GM18861 (cell line): ENCODE results near the gene CTNND1.
A peak's percentile ranks its signal among the peaks of the same experiment; 100 is the strongest.
"Not testable (repeated sequence)": the region's sequence is repeated elsewhere in the genome, so short reads cannot be mapped to it uniquely, and the experiment has no call there.

ENCODE experiments used
- ATAC-seq: cut with Tn5 transposase; IDR thresholded peaks from one replicate; pipeline ENCODE4 v1.9.1; 2021; ENCODE audit not compliant: unreplicated experiment

The CTNND1 gene, protein sequence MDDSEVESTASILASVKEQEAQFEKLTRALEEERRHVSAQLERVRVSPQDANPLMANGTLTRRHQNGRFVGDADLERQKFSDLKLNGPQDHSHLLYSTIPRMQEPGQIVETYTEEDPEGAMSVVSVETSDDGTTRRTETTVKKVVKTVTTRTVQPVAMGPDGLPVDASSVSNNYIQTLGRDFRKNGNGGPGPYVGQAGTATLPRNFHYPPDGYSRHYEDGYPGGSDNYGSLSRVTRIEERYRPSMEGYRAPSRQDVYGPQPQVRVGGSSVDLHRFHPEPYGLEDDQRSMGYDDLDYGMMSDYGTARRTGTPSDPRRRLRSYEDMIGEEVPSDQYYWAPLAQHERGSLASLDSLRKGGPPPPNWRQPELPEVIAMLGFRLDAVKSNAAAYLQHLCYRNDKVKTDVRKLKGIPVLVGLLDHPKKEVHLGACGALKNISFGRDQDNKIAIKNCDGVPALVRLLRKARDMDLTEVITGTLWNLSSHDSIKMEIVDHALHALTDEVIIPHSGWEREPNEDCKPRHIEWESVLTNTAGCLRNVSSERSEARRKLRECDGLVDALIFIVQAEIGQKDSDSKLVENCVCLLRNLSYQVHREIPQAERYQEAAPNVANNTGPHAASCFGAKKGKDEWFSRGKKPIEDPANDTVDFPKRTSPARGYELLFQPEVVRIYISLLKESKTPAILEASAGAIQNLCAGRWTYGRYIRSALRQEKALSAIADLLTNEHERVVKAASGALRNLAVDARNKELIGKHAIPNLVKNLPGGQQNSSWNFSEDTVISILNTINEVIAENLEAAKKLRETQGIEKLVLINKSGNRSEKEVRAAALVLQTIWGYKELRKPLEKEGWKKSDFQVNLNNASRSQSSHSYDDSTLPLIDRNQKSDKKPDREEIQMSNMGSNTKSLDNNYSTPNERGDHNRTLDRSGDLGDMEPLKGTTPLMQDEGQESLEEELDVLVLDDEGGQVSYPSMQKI

GRCh38 chr11:57761301-57762234 is at the start of gene CTNND1:
Gene CTNND1 (plus strand): TSS chr11:57761802. CDS start chr11:57791479, 29,677 bp downstream.
- ATAC-seq = peak; percentile 89

GRCh38 chr11:57712256-57713150 is 49.1 kb upstream of the CTNND1 start, which contains the start of gene TMX2:
Gene TMX2 (plus strand): TSS chr11:57712593. CDS start chr11:57712619, 26 bp downstream.
- ATAC-seq = peak; percentile 97

DNA sequence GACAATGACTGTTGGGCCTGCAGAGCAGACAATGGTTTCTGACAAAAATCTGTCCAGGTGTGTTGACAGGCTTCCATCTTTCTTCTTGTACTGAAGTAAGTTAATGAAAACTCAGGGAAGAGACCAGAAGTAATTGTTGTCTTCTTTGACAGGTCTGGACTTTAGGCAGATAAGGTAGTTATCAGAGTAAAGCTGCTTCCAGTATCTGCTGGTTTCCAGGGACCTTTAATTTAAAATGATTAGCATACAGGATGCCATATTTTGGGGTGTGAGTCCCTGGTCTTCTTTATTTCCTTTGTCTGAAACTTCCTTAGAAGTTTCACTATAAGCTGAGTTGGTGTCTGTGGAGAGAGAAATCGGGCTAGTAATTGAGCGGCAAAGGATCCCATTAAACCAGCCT is 47.8 kb upstream of the CTNND1 start:
- ATAC-seq = no peak

GRCh38 chr11:57716726-57717125 is 44.9 kb upstream of the CTNND1 start:
- not testable (repeated sequence) for ATAC-seq

DNA sequence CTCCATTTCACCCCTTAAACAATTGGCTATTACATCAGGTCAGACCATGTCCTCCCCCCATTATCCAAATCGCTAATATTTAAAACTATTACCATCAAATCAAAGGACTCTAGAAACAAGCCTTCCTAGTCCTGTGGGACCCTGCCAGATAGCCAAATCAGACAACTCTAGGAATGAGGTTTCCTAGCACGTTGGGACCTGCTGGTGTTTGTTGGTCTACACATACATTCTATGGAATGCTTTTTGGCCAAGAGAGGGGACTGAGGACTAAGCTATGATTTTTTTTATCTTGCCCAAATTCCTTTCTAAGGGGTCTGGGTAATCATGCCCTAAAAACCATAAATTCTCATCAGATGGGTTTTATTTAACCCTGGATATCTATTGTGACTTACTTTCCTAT is 34.4 kb upstream of the CTNND1 start:
- ATAC-seq = no peak

DNA sequence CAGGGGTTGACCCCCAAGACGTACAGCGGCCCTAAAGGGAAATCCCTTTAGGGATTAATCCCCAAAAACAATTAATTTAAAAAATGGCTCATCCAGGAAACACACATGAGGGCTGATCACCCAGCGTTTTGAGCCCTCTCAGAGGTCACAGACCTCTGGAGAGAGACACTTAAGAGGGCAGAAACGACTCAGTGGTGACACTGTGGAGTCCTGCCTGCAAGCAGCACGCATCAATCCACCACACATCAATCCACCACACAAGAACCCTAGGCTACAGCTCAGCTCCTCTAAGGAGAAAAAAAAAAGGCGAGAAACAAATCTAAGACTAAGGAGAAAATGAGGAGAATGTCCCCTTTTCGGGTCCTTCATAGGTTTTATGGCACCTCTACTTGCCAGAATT is 32.8 kb upstream of the CTNND1 start:
- no peak for ATAC-seq

- no peak for ATAC-seq
Measured at GRCh38 chr11:57729479-57729878, 32.1 kb upstream of the CTNND1 start.

- ATAC-seq = no peak
Measured at GRCh38 chr11:57732661-57733060, 28.9 kb upstream of the CTNND1 start.

- ATAC-seq = no peak
Measured at GRCh38 chr11:57735619-57736298, 25.8 kb upstream of the CTNND1 start.

- ATAC-seq = peak; percentile 85
Measured at GRCh38 chr11:57741132-57742086, 20.2 kb upstream of the CTNND1 start, which contains the start of gene SELENOH. Gene SELENOH (plus strand): TSS chr11:57741491. CDS start chr11:57741596, 105 bp downstream.

GRCh38 chr11:57742087-57742452 is 19.5 kb upstream of the CTNND1 start:
- ATAC-seq = no peak

- no peak for ATAC-seq
Measured at GRCh38 chr11:57744357-57744756, 17.2 kb upstream of the CTNND1 start.

GRCh38 chr11:57745206-57745605 is 16.4 kb upstream of the CTNND1 start:
- no peak for ATAC-seq

DNA sequence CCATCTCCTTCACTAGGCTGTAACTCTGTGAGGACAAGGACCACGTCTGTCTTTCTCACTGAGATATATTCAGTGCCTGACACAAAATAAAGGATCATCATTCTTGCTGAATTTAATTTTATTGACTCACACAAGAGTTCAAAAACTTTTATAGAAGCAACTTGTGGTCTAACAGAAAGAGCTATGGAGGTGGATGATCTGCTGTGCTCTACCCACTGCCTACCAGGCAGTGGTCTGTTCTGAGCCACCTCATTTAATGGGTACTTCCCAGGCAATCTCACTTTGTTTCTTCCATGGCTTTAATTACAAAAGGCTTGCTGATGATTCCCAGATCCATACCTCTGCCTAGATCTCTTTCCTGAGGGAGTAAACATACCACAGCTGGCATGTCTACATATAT is 14.7 kb upstream of the CTNND1 start:
- no peak for ATAC-seq

- ATAC-seq = no peak
Measured at GRCh38 chr11:57751176-57751575, 10.4 kb upstream of the CTNND1 start.

- no peak for ATAC-seq
Measured at GRCh38 chr11:57751676-57752253, 9.8 kb upstream of the CTNND1 start, which contains the start of gene BTBD18. Gene BTBD18 (minus strand): TSS chr11:57751819. CDS start chr11:57751188, 631 bp downstream.

DNA sequence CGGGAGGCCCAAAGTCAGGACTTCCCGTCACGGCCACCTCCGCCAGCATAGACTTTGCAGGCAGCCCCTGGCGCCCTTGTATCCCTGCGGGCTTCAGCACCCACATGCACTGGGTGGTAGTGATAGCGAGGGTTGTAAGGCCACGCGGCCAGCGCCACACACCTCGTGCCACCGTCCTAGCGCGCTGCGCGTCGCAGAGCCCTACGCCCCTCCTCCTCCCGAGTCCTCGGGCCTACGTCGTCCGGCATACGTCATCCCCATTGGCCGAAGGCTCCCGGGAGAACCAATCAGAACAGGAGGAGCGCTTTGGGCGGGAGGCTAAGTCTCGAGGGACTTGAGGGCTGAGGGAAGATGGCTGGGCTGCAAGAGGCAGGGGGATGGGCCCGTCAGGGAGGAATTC is 8.6 kb upstream of the CTNND1 start:
- ATAC-seq = no peak
